Measurements from ENCODE around the gene OCEL1. TPM values are rescaled to one million over a fixed set of nuclear protein-coding genes. Genes with fewer than 3 reads are reported as not detected.

Gene OCEL1
- 2.4 and 3.3 TPM in 2 replicates for total RNA-seq

GRCh38 chr19:17226002-17226933, at the start of gene OCEL1:
Gene OCEL1 (plus strand): TSS chr19:17226226. CDS start chr19:17226248, 22 bp downstream.
- Histone ChIP-seq H3K4me3 (ENCODE audit: insufficient read depth, low read length) (peak within 1 kb of the TSS; percentile 88), H2AFZ (ENCODE audit: low read length) (peak within 1 kb of the TSS; percentile 94), H3K4me1 (ENCODE audit: insufficient read depth, low read length) (peaks cover 4% of the 10 kb centered on the region), H3K4me2 (ENCODE audit: insufficient read depth, low read length) (peak within 1 kb of the TSS; percentile 88), H3K79me2 (ENCODE audit: insufficient read depth, low read length) (no peaks in the 10 kb centered on the region), H3K36me3 (ENCODE audit: insufficient read depth, low read length) (no peaks in the 10 kb centered on the region), H4K20me1 (ENCODE audit: insufficient read depth, low read length) (no peaks in the 10 kb centered on the region), H3K27ac (ENCODE audit: low read depth, low read length) (peak within 1 kb of the TSS; percentile 56), H3K27me3 (ENCODE audit: insufficient read depth, low read length) (no peaks in the 10 kb centered on the region), H3K9me3 (ENCODE audit: low read depth, low read length) (no peaks in the 10 kb centered on the region)
- peak; percentile 99 for DNase-seq (ENCODE audit: insufficient read length, low spot score, missing footprints)
- TF ChIP-seq CTCF (IDR thresholded peaks at IDR 0.05; ENCODE audit: extremely low read depth, low read depth, low read length): no peak

GRCh38 chr19:17178291-17178690, 47.7 kb upstream of the OCEL1 start:
- H3K4me3 ChIP-seq (ENCODE audit: insufficient read depth, low read length): no peak overlapping the region
- H4K20me1 ChIP-seq (ENCODE audit: insufficient read depth, low read length): no peaks in the 10 kb centered on the region
- no peaks in the 10 kb centered on the region for H3K79me2 ChIP-seq (ENCODE audit: insufficient read depth, low read length)
- peaks cover 57% of the 10 kb centered on the region for H3K36me3 ChIP-seq (ENCODE audit: insufficient read depth, low read length)
- no peak overlapping the region for H3K4me2 ChIP-seq (ENCODE audit: insufficient read depth, low read length)
- H3K4me1 ChIP-seq (ENCODE audit: insufficient read depth, low read length): peaks cover 3% of the 10 kb centered on the region
- no peak for DNase-seq (ENCODE audit: insufficient read length, low spot score, missing footprints)
- no peaks in the 10 kb centered on the region for H3K9me3 ChIP-seq (ENCODE audit: low read depth, low read length)
- TF ChIP-seq CTCF (IDR thresholded peaks at IDR 0.05; ENCODE audit: extremely low read depth, low read depth, low read length): no peak
- no peak overlapping the region for H3K27ac ChIP-seq (ENCODE audit: low read depth, low read length)
- no peak overlapping the region for H2AFZ ChIP-seq (ENCODE audit: low read length)
- H3K27me3 ChIP-seq (ENCODE audit: insufficient read depth, low read length): no peaks in the 10 kb centered on the region

GRCh38 chr19:17180997-17181702, 44.9 kb upstream of the OCEL1 start:
- Histone ChIP-seq H3K4me2 (ENCODE audit: insufficient read depth, low read length) (no peak overlapping the region), H3K27me3 (ENCODE audit: insufficient read depth, low read length) (no peaks in the 10 kb centered on the region), H3K9me3 (ENCODE audit: low read depth, low read length) (no peaks in the 10 kb centered on the region), H4K20me1 (ENCODE audit: insufficient read depth, low read length) (no peaks in the 10 kb centered on the region), H3K36me3 (ENCODE audit: insufficient read depth, low read length) (peaks cover 67% of the 10 kb centered on the region), H3K4me3 (ENCODE audit: insufficient read depth, low read length) (no peak overlapping the region), H2AFZ (ENCODE audit: low read length) (no peak overlapping the region), H3K27ac (ENCODE audit: low read depth, low read length) (no peak overlapping the region), H3K79me2 (ENCODE audit: insufficient read depth, low read length) (no peaks in the 10 kb centered on the region), H3K4me1 (ENCODE audit: insufficient read depth, low read length) (no peaks in the 10 kb centered on the region)
- no peak for TF ChIP-seq CTCF (IDR thresholded peaks at IDR 0.05; ENCODE audit: extremely low read depth, low read depth, low read length)
- peak; percentile 51 for DNase-seq (ENCODE audit: insufficient read length, low spot score, missing footprints)

GRCh38 chr19:17183271-17183761, 42.7 kb upstream of the OCEL1 start:
- H4K20me1 ChIP-seq (ENCODE audit: insufficient read depth, low read length): no peaks in the 10 kb centered on the region
- TF ChIP-seq CTCF (IDR thresholded peaks at IDR 0.05; ENCODE audit: extremely low read depth, low read depth, low read length): peak; percentile 7
- no peaks in the 10 kb centered on the region for H3K4me1 ChIP-seq (ENCODE audit: insufficient read depth, low read length)
- H2AFZ ChIP-seq (ENCODE audit: low read length): no peak overlapping the region
- no peak overlapping the region for H3K27ac ChIP-seq (ENCODE audit: low read depth, low read length)
- H3K4me3 ChIP-seq (ENCODE audit: insufficient read depth, low read length): no peak overlapping the region
- peaks cover 67% of the 10 kb centered on the region for H3K36me3 ChIP-seq (ENCODE audit: insufficient read depth, low read length)
- H3K79me2 ChIP-seq (ENCODE audit: insufficient read depth, low read length): no peaks in the 10 kb centered on the region
- DNase-seq (ENCODE audit: insufficient read length, low spot score, missing footprints): peak; percentile 52
- H3K4me2 ChIP-seq (ENCODE audit: insufficient read depth, low read length): no peak overlapping the region
- no peaks in the 10 kb centered on the region for H3K9me3 ChIP-seq (ENCODE audit: low read depth, low read length)
- no peaks in the 10 kb centered on the region for H3K27me3 ChIP-seq (ENCODE audit: insufficient read depth, low read length)
